ENCODE data around the gene VLDLR.

- TF ChIP-seq, protein P1, sequence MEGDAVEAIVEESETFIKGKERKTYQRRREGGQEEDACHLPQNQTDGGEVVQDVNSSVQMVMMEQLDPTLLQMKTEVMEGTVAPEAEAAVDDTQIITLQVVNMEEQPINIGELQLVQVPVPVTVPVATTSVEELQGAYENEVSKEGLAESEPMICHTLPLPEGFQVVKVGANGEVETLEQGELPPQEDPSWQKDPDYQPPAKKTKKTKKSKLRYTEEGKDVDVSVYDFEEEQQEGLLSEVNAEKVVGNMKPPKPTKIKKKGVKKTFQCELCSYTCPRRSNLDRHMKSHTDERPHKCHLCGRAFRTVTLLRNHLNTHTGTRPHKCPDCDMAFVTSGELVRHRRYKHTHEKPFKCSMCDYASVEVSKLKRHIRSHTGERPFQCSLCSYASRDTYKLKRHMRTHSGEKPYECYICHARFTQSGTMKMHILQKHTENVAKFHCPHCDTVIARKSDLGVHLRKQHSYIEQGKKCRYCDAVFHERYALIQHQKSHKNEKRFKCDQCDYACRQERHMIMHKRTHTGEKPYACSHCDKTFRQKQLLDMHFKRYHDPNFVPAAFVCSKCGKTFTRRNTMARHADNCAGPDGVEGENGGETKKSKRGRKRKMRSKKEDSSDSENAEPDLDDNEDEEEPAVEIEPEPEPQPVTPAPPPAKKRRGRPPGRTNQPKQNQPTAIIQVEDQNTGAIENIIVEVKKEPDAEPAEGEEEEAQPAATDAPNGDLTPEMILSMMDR (IDR thresholded peaks at IDR 0.05; ENCODE audit: poor library complexity) = no peak
- no peak for TF ChIP-seq EZH2 (IDR thresholded peaks at IDR 0.05; ENCODE audit: borderline replicate concordance)
These were observed 467 bp upstream of the VLDLR start for GRCh38 chr9:2620919-2621721.

Measured in hepatocyte (in vitro differentiated cells).